Glutamatergic neuron (in vitro differentiated cells): ENCODE measurements around the gene PDLIM5. TPM values are rescaled to one million over a fixed set of nuclear protein-coding genes. Genes with fewer than 3 reads are reported as not detected.
"Not testable (repeated sequence)": the region's sequence is repeated elsewhere in the genome, so short reads cannot be mapped to it uniquely, and the experiment has no call there.

ENCODE experiments used
- DNase-seq: peaks from one replicate; pipeline ENCODE4 v3.0.0; 2022
- H3K27ac Mint-ChIP-seq: one replicate; pipeline ENCODE4 v1.8.0; 2020; ENCODE audit warnings: mild to moderate bottlenecking, mixed read lengths, inconsistent platforms; ENCODE audit not compliant: unreplicated experiment
- H3K27me3 Mint-ChIP-seq: one replicate; pipeline ENCODE4 v1.8.0; 2020; ENCODE audit warnings: mild to moderate bottlenecking, moderate library complexity, mixed read lengths, inconsistent platforms; ENCODE audit not compliant: unreplicated experiment
- H3K36me3 Mint-ChIP-seq: one replicate; pipeline ENCODE4 v1.8.0; 2020; ENCODE audit warnings: mild to moderate bottlenecking, mixed read lengths, inconsistent platforms; ENCODE audit not compliant: unreplicated experiment
- H3K4me1 Mint-ChIP-seq: one replicate; pipeline ENCODE4 v1.8.0; 2020; ENCODE audit warnings: mild to moderate bottlenecking, low read depth, mixed read lengths, inconsistent platforms; ENCODE audit not compliant: unreplicated experiment
- H3K4me3 Mint-ChIP-seq: one replicate; pipeline ENCODE4 v1.8.0; 2020; ENCODE audit warnings: mild to moderate bottlenecking, mixed read lengths, inconsistent platforms; ENCODE audit not compliant: unreplicated experiment
- H3K9me3 Mint-ChIP-seq: one replicate; pipeline ENCODE4 v1.8.0; 2020; ENCODE audit warnings: mild to moderate bottlenecking, moderate library complexity, mixed read lengths, inconsistent platforms; ENCODE audit not compliant: unreplicated experiment
- total RNA-seq: library from RNA; stranded (reverse); fragmentation: NEBNext Ultra II Directional; extraction: Animal tissue kit (Norgen Biotek cat#: 25700); gene quantifications from one replicate; pipeline ENCODE4 v1.2.1, GENCODE V29; 2021; ENCODE audit not compliant: unreplicated experiment
- TF ChIP-seq, protein P1 (sequence below): fragments of 200-600 bp; sonication (generic); IDR thresholded peaks from one replicate; pipeline ENCODE4 v1.5.0; 2021; ENCODE audit not compliant: partially characterized antibody, unreplicated experiment

PDLIM5 gene
- total RNA-seq, 1 donor from 2014 or later = 32.7 TPM

DNA sequence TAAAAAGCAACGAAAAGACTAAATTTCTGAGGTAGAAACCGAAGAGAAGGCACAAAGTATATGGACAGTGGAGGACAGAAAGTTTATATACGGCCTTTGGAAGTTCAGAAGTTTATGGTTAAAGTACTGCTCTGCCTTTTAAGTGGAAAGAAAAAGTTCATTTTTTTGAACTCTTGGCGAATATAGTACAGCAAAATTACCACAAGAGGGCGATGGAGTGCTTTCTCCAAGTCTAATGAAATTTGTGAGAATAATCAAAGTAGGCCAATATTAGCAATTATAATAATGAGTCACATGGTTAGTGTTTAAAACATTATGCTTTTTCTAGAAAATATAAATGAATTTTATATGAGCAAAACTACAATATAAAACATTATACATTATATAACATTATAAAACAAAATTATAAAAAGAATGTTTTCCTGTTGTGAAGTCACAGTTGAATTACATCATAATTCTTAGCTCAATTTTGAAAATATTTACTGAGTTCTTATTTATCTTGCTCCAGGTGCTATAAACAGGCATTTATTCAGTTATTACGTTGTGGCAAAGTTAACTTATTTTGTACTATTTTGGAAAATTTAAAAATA, 169.8 kb downstream of the PDLIM5 start:
- Mint-ChIP-seq H3K9me3 (no peaks in the 10 kb centered on the region), H3K27ac (no peak overlapping the region), H3K4me3 (no peak overlapping the region), H3K36me3 (no peaks in the 10 kb centered on the region), H3K4me1 (no peaks in the 10 kb centered on the region), H3K27me3 (no peaks in the 10 kb centered on the region)
- DNase-seq = no peak
- TF ChIP-seq, protein P1, sequence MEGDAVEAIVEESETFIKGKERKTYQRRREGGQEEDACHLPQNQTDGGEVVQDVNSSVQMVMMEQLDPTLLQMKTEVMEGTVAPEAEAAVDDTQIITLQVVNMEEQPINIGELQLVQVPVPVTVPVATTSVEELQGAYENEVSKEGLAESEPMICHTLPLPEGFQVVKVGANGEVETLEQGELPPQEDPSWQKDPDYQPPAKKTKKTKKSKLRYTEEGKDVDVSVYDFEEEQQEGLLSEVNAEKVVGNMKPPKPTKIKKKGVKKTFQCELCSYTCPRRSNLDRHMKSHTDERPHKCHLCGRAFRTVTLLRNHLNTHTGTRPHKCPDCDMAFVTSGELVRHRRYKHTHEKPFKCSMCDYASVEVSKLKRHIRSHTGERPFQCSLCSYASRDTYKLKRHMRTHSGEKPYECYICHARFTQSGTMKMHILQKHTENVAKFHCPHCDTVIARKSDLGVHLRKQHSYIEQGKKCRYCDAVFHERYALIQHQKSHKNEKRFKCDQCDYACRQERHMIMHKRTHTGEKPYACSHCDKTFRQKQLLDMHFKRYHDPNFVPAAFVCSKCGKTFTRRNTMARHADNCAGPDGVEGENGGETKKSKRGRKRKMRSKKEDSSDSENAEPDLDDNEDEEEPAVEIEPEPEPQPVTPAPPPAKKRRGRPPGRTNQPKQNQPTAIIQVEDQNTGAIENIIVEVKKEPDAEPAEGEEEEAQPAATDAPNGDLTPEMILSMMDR = peak; percentile 87

DNA sequence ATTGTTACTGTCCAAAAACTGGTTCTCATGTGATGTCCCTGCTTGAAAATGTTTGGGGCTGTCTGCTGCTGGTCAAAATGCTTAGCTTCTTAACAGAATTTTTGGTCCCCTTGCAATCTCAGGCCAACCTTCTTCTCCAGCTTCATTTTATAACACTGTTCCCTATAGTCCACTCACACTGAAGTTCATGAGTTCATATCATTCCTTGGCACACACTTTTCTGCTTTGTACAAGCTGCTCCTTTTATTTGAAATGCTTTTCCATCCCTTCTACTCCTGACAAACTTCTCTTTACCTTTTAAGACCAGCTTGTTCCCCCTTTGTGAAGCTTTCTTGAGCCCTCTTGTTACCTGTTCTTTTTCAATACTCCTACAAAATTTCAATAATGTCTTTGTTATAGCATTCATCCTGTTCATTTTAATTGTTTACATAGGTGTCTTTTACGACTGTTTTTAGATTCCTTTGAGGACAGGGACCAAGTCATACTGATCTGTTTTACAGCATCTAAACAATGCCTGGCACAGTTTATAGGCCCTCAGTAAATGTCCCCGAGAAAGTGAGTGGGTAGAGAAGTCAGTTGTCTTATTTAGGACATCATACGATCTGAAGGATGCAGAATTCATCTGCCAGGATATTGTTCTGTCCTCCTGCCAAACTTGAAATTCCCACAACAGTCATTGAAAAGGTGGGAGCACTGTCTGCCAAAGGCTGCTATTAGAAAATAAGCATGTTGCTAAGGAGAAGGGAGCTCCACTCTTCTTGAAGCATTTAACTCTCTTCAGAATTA, 171.6 kb downstream of the PDLIM5 start:
- H3K4me3 Mint-ChIP-seq = no peak overlapping the region
- no peak overlapping the region for H3K27ac Mint-ChIP-seq
- TF ChIP-seq, protein P1 = no peak
- no peak for DNase-seq
- no peaks in the 10 kb centered on the region for H3K9me3 Mint-ChIP-seq
- peaks cover 2% of the 10 kb centered on the region for H3K4me1 Mint-ChIP-seq
- H3K27me3 Mint-ChIP-seq = no peaks in the 10 kb centered on the region
- H3K36me3 Mint-ChIP-seq = no peaks in the 10 kb centered on the region

DNA sequence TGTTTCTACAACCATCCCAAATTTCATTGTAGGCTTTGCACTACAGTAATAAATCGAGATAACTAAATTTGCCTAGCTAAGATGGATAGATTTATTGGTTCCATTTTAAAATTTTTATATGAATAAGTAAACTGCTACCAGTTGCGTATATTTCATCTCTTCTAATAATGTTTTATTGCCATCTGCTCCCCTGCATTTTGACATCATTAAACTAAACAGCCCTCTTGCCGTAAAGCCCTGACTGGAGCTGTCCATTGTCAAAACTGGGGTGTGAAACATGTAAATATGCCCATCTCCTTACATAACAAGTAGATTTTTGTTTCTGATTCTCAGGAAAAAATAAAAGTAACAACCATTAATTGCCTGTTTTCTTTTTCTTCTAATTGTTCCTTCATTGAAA, 175.2 kb downstream of the PDLIM5 start:
- Mint-ChIP-seq H3K36me3 (no peaks in the 10 kb centered on the region), H3K27me3 (no peaks in the 10 kb centered on the region), H3K9me3 (no peaks in the 10 kb centered on the region), H3K27ac (no peak overlapping the region), H3K4me3 (no peak overlapping the region), H3K4me1 (peaks cover 15% of the 10 kb centered on the region)
- TF ChIP-seq, protein P1 = no peak
- no peak for DNase-seq

DNA sequence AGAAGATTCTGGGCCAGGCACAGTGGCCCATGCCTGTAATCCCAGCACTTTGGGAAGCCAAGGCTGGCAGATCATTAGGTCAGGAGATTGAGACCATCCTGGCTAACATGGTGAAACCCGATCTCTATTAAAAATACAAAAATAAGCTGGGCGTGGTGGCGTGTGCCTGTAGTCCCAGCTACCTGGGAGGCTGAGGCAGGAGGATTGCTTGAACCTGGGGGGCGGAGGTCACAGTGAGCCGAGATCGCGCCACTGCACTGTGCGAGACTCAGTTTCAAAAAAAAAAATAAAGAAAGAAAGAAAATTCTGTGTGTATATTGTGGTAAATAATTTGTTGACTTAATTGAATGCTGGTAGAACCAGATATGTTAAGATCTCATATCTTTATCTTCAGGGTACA, 177.3 kb downstream of the PDLIM5 start:
- H3K27ac Mint-ChIP-seq, H3K36me3 Mint-ChIP-seq, DNase-seq, H3K9me3 Mint-ChIP-seq, H3K4me3 Mint-ChIP-seq, H3K27me3 Mint-ChIP-seq: not testable (repeated sequence)
- H3K4me1 Mint-ChIP-seq = peaks cover 16% of the 10 kb centered on the region

DNA sequence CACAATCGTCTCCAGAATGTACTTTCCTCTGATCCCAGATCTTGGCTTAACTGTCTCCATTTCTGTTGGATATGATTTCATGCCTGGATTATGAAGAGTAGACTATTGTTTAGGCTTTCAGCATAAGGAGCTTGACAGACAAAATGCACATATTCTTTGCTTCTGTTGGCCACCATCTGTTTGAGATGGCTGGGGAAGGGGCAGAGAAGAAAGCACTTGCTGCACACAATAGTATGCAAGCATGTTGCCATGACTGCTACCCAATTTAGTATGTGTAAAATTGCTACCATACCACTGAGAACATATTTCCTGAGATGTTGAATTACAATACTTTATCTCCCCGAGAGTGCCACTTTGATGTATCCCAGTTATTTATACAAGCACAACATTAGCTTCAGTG, 178.1 kb downstream of the PDLIM5 start:
- H3K36me3 Mint-ChIP-seq = no peaks in the 10 kb centered on the region
- no peak overlapping the region for H3K4me3 Mint-ChIP-seq
- H3K27ac Mint-ChIP-seq = peak overlapping the region; percentile 0
- no peaks in the 10 kb centered on the region for H3K9me3 Mint-ChIP-seq
- H3K4me1 Mint-ChIP-seq = peaks cover 16% of the 10 kb centered on the region
- H3K27me3 Mint-ChIP-seq = no peaks in the 10 kb centered on the region
- TF ChIP-seq, protein P1 = no peak
- DNase-seq = no peak
